AG04450 (cell line): ENCODE measurements around the gene PHRF1. TPM values are rescaled to one million over a fixed set of nuclear protein-coding genes. Genes with fewer than 3 reads are reported as not detected.
A peak's percentile ranks its signal among the peaks of the same experiment; 100 is the strongest.

Experiments used
- CTCF ChIA-PET: fragments of 300-600, 350-600 bp; formaldehyde crosslinking; extraction: SDS; loops from one replicate; lab custom pipeline; 2022; ENCODE audit warnings: antibody characterized with exemption, inconsistent platforms; lab: Charles Lee
- POLR2A ChIA-PET: fragments of 350-600 bp; formaldehyde crosslinking; extraction: SDS; loops from one replicate; lab custom pipeline; 2021; ENCODE audit warnings: antibody characterized with exemption, inconsistent platforms; lab: Yijun Ruan, JAX
- DNase-seq: peaks from one replicate; pipeline ENCODE4 v3.0.0-alpha.2; 2011; ENCODE audit warnings: low read depth, low spot score
- H3K27ac ChIP-seq: one replicate; pipeline ENCODE4 v1.5.1; 2012; ENCODE audit warnings: low read depth, low read length, control low read depth
- H3K27me3 ChIP-seq: one replicate; pipeline ENCODE4 v1.6.0; 2012; ENCODE audit warnings: low read length; ENCODE audit not compliant: control insufficient read depth, insufficient read depth
- H3K4me3 ChIP-seq: 2 replicates; pipeline ENCODE4 v1.5.1; 2011; ENCODE audit warnings: mild to moderate bottlenecking, low read depth, low read length, control low read depth
- H3K9me3 ChIP-seq: 2 replicates; pipeline ENCODE4 v1.5.1; 2012; ENCODE audit warnings: low read length; ENCODE audit not compliant: control insufficient read depth, insufficient read depth
- polyA plus RNA-seq: library from polyadenylated mRNA; depleted of rRNA; stranded (reverse); fragments of >200 nt; gene quantifications from 2 replicates; pipeline ENCODE4 v1.2.3, GENCODE V29; 2011
- TF ChIP-seq, protein P1 (sequence below): IDR thresholded peaks from 2 replicates; pipeline ENCODE4 v1.5.1; 2011; ENCODE audit warnings: low read depth, low read length, control low read depth, inconsistent platforms

PHRF1 gene
- polyA plus RNA-seq, 1 experiment: 7.3 TPM

DNA sequence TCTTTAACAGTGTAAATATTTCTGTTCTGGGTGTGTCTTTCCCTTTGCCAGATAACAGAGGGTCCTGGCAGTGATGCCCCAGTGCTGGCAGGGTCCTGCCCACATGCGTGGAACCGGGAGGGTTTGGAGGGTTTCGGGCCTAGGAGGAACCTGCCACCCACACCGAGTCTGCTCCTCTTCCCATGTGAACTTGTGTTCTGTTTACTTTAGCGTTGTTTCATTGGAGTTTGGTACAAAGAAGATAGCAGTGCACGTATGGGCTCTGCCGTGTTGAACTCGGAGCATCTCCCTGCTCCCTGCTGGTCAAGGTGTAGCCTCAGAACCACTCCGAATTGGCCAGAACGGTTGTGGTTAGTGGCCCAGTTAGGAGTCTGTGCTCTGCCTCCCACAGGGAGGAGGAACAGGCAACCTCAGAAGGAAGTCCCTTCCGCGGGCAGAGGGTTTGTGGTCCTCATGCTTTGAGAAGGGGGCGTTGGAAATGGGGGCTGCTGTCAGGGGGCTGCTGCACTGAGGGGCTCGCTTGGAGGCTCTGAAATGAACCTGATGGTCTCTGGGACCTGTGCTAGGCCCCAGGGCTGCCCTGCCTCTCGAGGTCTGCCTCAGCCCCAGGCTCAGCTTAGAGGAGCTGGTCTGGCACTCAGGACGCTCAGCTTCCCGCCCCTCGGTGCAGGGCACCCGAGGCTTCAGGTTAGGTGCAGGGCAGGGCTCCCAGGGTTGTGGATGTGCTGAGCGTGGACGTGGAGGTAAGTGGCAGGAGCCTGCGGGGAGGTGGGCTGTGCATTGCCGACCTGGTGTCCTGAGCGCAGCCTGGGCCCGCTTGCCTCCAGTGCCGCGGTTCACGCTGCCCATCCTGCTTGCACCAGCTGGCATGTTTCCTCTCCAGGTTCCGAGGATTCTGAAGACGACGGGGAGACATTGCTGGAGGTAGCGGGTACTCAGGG lies 10.4 kb downstream of the PHRF1 start:
- TF ChIP-seq, protein P1, sequence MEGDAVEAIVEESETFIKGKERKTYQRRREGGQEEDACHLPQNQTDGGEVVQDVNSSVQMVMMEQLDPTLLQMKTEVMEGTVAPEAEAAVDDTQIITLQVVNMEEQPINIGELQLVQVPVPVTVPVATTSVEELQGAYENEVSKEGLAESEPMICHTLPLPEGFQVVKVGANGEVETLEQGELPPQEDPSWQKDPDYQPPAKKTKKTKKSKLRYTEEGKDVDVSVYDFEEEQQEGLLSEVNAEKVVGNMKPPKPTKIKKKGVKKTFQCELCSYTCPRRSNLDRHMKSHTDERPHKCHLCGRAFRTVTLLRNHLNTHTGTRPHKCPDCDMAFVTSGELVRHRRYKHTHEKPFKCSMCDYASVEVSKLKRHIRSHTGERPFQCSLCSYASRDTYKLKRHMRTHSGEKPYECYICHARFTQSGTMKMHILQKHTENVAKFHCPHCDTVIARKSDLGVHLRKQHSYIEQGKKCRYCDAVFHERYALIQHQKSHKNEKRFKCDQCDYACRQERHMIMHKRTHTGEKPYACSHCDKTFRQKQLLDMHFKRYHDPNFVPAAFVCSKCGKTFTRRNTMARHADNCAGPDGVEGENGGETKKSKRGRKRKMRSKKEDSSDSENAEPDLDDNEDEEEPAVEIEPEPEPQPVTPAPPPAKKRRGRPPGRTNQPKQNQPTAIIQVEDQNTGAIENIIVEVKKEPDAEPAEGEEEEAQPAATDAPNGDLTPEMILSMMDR: no peak
- POLR2A ChIA-PET: interaction anchor here (1.1 kb wide), 1 partner anchor 9 kb away, joined by 3 read pairs; no protein-coding TSS in a partner anchor
- CTCF ChIA-PET: no interaction called here

GRCh38 chr11:587546-587945 lies 11.3 kb downstream of the PHRF1 start:
- H3K4me3 ChIP-seq: no peak overlapping the region
- DNase-seq: no peak
- CTCF ChIA-PET: no interaction called here
- H3K27ac ChIP-seq: no peak overlapping the region
- TF ChIP-seq, protein P1: no peak
- H3K27me3 ChIP-seq: no peaks in the 10 kb centered on the region
- no peaks in the 10 kb centered on the region; the same call in 1 of the 2 replicates for H3K9me3 ChIP-seq
- POLR2A ChIA-PET: interaction anchor here (0.9 to 1.1 kb wide), 2 partner anchors 10 to 27 kb away, joined by 3 to 4 read pairs; no protein-coding TSS in a partner anchor

More for the DNA sequence above, 10.4 kb downstream of the PHRF1 start:
- H3K27ac ChIP-seq: no peak overlapping the region
- no peak for DNase-seq
- H3K27me3 ChIP-seq: no peaks in the 10 kb centered on the region
- H3K9me3 ChIP-seq: no peaks in the 10 kb centered on the region; the same call in 1 of the 2 replicates
- no peak overlapping the region for H3K4me3 ChIP-seq

- POLR2A ChIA-PET: interaction anchor here (0.9 to 1.1 kb wide), 2 partner anchors 11 to 26 kb away, joined by 3 to 4 read pairs; no protein-coding TSS in a partner anchor
- TF ChIP-seq, protein P1: no peak
- no peak overlapping the region for H3K4me3 ChIP-seq
- H3K27me3 ChIP-seq: no peaks in the 10 kb centered on the region
- H3K9me3 ChIP-seq: no peaks in the 10 kb centered on the region; the same call in 1 of the 2 replicates
- peak overlapping the region; percentile 47 for H3K27ac ChIP-seq
- CTCF ChIA-PET: no interaction called here
- DNase-seq: no peak
Measured at GRCh38 chr11:587978-588380, 11.7 kb downstream of the PHRF1 start.

DNA sequence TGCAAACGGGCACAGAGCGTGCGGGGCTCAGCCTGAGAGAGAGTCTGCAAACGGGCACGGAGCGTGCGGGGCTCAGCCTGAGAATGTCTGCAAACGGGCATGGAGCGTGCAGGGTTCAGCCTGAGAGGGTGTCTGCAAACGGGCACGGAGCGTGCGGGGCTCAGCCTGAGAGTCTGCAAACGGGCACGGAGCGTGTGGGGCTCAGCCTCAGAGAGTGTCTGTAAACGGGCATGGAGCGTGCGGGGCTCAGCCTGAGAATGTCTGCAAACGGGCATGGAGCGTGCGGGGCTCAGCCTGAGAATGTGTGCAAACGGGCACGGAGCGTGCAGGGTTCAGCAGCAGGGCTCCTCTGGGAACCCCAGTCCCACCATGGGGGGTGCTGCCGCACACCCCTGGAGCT lies 13.5 kb downstream of the PHRF1 start:
- no peak for DNase-seq
- Histone ChIP-seq H3K4me3 (no peak overlapping the region), H3K27me3 (no peaks in the 10 kb centered on the region), H3K9me3 (no peaks in the 10 kb centered on the region; the same call in 1 of the 2 replicates), H3K27ac (no peak overlapping the region)
- TF ChIP-seq, protein P1: no peak
- CTCF ChIA-PET: no interaction called here
- POLR2A ChIA-PET: no interaction called here
